HEK293T (cell line): Measurements from ENCODE around the gene ATP10A.

Experiments
- ARNT ChIP-seq: fragments of 450-650 bp; IDR thresholded peaks from 2 replicates; pipeline ENCODE4 v1.6.1; 2017; ENCODE audit warnings: mild to moderate bottlenecking
- BHLHE40 ChIP-seq: fragments of 450-650 bp; IDR thresholded peaks from 2 replicates; pipeline ENCODE4 v1.6.1; 2016; ENCODE audit warnings: mild to moderate bottlenecking, moderate library complexity, borderline replicate concordance
- CTBP1 ChIP-seq: fragments of 450-650 bp; IDR thresholded peaks from 2 replicates; pipeline ENCODE4 v1.6.1; 2016; ENCODE audit warnings: borderline replicate concordance
- ELF4 ChIP-seq: fragments of 450-650 bp; IDR thresholded peaks from 2 replicates; pipeline ENCODE4 v1.6.1; 2017; ENCODE audit warnings: antibody characterized with exemption
- FOXA1 ChIP-seq: fragments of 450-650 bp; IDR thresholded peaks from 2 replicates; pipeline ENCODE4 v1.6.1; 2016; ENCODE audit warnings: mild to moderate bottlenecking
- FOXK2 ChIP-seq: fragments of 450-650 bp; IDR thresholded peaks from 2 replicates; pipeline ENCODE4 v1.6.1; 2016; ENCODE audit warnings: mild to moderate bottlenecking
- FOXM1 ChIP-seq: fragments of 450-650 bp; IDR thresholded peaks from 2 replicates; pipeline ENCODE4 v1.6.1; 2017; ENCODE audit warnings: mild to moderate bottlenecking, borderline replicate concordance
- HDGF ChIP-seq: fragments of 450-650 bp; IDR thresholded peaks from 2 replicates; pipeline ENCODE4 v1.6.1; 2017; ENCODE audit warnings: antibody characterized with exemption, borderline replicate concordance
- L3MBTL2 ChIP-seq: fragments of 450-650 bp; conservative IDR thresholded peaks from 2 replicates; pipeline ENCODE4 v1.6.1; 2016; ENCODE audit warnings: mild to moderate bottlenecking
- NFRKB ChIP-seq: fragments of 450-650 bp; IDR thresholded peaks from 2 replicates; pipeline ENCODE4 v1.6.1; 2016; ENCODE audit warnings: mild to moderate bottlenecking, moderate library complexity
- SP1 ChIP-seq: fragments of 450-650 bp; IDR thresholded peaks from 2 replicates; pipeline ENCODE4 v1.6.1; 2017
- SUZ12 ChIP-seq: fragments of 450-650 bp; IDR thresholded peaks from 2 replicates; pipeline ENCODE4 v1.6.1; 2016; ENCODE audit warnings: mild to moderate bottlenecking
- TARDBP ChIP-seq: fragments of 450-650 bp; IDR thresholded peaks from 2 replicates; pipeline ENCODE4 v1.6.1; 2016
- ZNF384 ChIP-seq: fragments of 450-650 bp; IDR thresholded peaks from 2 replicates; pipeline ENCODE4 v1.6.1; 2016

GRCh38 chr15:25824618-25825017 is 38.5 kb downstream of the ATP10A start:
- TF ChIP-seq FOXM1, result no peak
- no peak for TF ChIP-seq ZNF384
- no peak for TF ChIP-seq ELF4
- TF ChIP-seq NFRKB, result no peak
- no peak for TF ChIP-seq FOXA1
- TF ChIP-seq SP1, result no peak
- no peak for TF ChIP-seq HDGF
- no peak for TF ChIP-seq BHLHE40
- no peak for TF ChIP-seq FOXK2
- no peak for TF ChIP-seq TARDBP
- no peak for TF ChIP-seq SUZ12
- TF ChIP-seq L3MBTL2, result no peak
- no peak for TF ChIP-seq CTBP1
- TF ChIP-seq ARNT, result no peak
